NB4 (cell line): ENCODE results near the gene NWD2.
A peak's percentile ranks its signal among the peaks of the same experiment; 100 is the strongest.

Experiments used
- MYC ChIP-seq: IDR thresholded peaks from 2 replicates; pipeline ENCODE4 v1.6.1; 2011; ENCODE audit warnings: low read depth, low read length
- TF ChIP-seq, protein P1 (sequence below): IDR thresholded peaks from one replicate; pipeline ENCODE4 v1.5.1; 2012; ENCODE audit warnings: low read depth, low read length

DNA sequence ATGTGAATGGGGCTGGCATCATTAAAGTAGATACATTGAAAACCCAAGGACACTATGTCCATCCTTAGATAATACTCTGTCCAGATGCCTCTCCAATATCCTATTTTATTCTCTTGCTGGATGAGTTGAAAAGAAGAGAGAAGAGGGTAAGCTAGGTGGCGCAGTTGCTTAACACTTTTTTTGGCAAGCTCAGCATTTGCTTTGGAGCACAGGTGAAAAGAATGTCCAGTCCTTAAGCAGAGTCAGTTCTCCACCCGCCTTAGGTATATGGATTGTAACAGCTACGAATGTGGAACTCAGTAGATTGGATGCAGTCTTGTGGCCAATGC lies 208.4 kb downstream of the NWD2 start:
- TF ChIP-seq, protein P1, sequence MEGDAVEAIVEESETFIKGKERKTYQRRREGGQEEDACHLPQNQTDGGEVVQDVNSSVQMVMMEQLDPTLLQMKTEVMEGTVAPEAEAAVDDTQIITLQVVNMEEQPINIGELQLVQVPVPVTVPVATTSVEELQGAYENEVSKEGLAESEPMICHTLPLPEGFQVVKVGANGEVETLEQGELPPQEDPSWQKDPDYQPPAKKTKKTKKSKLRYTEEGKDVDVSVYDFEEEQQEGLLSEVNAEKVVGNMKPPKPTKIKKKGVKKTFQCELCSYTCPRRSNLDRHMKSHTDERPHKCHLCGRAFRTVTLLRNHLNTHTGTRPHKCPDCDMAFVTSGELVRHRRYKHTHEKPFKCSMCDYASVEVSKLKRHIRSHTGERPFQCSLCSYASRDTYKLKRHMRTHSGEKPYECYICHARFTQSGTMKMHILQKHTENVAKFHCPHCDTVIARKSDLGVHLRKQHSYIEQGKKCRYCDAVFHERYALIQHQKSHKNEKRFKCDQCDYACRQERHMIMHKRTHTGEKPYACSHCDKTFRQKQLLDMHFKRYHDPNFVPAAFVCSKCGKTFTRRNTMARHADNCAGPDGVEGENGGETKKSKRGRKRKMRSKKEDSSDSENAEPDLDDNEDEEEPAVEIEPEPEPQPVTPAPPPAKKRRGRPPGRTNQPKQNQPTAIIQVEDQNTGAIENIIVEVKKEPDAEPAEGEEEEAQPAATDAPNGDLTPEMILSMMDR = peak; percentile 75
- no peak for TF ChIP-seq MYC
